OCI-LY3 (cell line): Measurements from ENCODE around the gene ANKRD33B.

ENCODE experiments used
- H2AFZ ChIP-seq: fragments of 200-600, 300-600 bp; shearing (Covaris generic); 2 replicates; pipeline ENCODE4 v1.6.0; 2014; ENCODE audit warnings: antibody characterized with exemption, low read depth, low read length
- H3K27ac ChIP-seq: fragments of 200-600, 300-600 bp; sonication (generic); 2 replicates; pipeline ENCODE4 v1.5.1; 2014; ENCODE audit warnings: mild to moderate bottlenecking, low read length, moderate library complexity, mixed read lengths
- H3K27me3 ChIP-seq: fragments of 200-600, 300-600 bp; sonication (generic); 2 replicates; pipeline ENCODE4 v1.6.1; 2014; ENCODE audit warnings: low read depth, low read length, mixed read lengths
- H3K36me3 ChIP-seq: fragments of 200-600, 300-600 bp; sonication (generic); replicated peaks from 2 replicates; pipeline ENCODE3; 2014; ENCODE audit warnings: low read depth, low read length, mixed read lengths
- H3K4me1 ChIP-seq: fragments of 300-600, 200-600 bp; sonication (generic); 2 replicates; pipeline ENCODE4 v1.6.1; 2014; ENCODE audit warnings: low read length, mixed read lengths
- H3K4me2 ChIP-seq: fragments of 200-600, 300-600 bp; sonication (generic); 2 replicates; pipeline ENCODE4 v1.6.1; 2014; ENCODE audit warnings: low read length, mixed read lengths
- H3K4me3 ChIP-seq: fragments of 300-600, 200-600 bp; sonication (generic); 2 replicates; pipeline ENCODE4 v1.5.1; 2014; ENCODE audit warnings: antibody characterized with exemption, mild to moderate bottlenecking, low read length, moderate library complexity
- H3K79me2 ChIP-seq: fragments of 300-600, 200-600 bp; shearing (Covaris generic); 2 replicates; pipeline ENCODE4 v1.6.1; 2014; ENCODE audit warnings: mild to moderate bottlenecking, low read length, mixed read lengths
- H3K9ac ChIP-seq: fragments of 300-600, 200-600 bp; shearing (Covaris generic); 2 replicates; pipeline ENCODE4 v1.6.0; 2014; ENCODE audit warnings: mild to moderate bottlenecking, low read length, moderate library complexity
- H3K9me3 ChIP-seq: fragments of 200-600, 300-600 bp; shearing (Covaris generic); 2 replicates; pipeline ENCODE4 v1.6.1; 2014; ENCODE audit warnings: low read length, mixed read lengths; ENCODE audit not compliant: insufficient read depth
- H4K20me1 ChIP-seq: fragments of 200-600, 300-600 bp; sonication (generic); 2 replicates; pipeline ENCODE4 v1.6.1; 2016; ENCODE audit warnings: low read length, mixed read lengths; ENCODE audit not compliant: insufficient read depth
- CTCF ChIP-seq: fragments of 200-600, 300-600 bp; sonication (generic); IDR thresholded peaks from 2 replicates; pipeline ENCODE4 v1.5.1; 2014; ENCODE audit warnings: antibody characterized with exemption, low read length, low read depth
- EZH2phosphoT487 ChIP-seq: fragments of 200-600 bp; shearing (Covaris generic); IDR thresholded peaks from 2 replicates; pipeline ENCODE4 v1.6.1; 2018; ENCODE audit warnings: antibody characterized with exemption, mixed run types, low read depth

ANKRD33B gene

DNA sequence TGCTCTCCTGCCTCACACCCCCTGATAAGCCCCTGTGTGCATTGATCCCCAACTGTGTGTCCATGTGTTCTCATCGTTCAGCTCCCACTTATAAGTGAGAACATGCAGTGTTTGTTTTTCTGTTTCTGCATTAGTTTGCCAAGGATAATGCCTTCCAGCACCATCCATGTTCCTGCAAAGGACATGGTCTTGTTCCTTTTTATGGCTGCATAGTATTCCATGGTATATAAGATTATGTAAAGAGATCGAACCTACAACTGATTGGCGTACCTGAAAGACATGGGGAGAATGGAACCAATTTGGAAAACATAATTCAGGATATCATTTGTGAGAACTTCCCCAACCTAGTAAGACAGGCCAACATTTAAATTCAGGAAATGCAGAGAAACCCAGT lies 32.4 kb downstream of the ANKRD33B start:
- TF ChIP-seq CTCF (no peak), EZH2phosphoT487 (no peak)
- Histone ChIP-seq H4K20me1 (peaks cover 22% of the 10 kb centered on the region), H3K27me3 (no peaks in the 10 kb centered on the region), H3K9ac (no peak overlapping the region), H3K36me3 (peaks cover 30% of the 10 kb centered on the region), H3K4me1 (peaks cover 87% of the 10 kb centered on the region), H2AFZ (no peak overlapping the region), H3K9me3 (no peaks in the 10 kb centered on the region), H3K4me3 (no peak overlapping the region), H3K79me2 (peaks cover 98% of the 10 kb centered on the region), H3K4me2 (peak overlapping the region; percentile 75), H3K27ac (peak overlapping the region; percentile 67)

DNA sequence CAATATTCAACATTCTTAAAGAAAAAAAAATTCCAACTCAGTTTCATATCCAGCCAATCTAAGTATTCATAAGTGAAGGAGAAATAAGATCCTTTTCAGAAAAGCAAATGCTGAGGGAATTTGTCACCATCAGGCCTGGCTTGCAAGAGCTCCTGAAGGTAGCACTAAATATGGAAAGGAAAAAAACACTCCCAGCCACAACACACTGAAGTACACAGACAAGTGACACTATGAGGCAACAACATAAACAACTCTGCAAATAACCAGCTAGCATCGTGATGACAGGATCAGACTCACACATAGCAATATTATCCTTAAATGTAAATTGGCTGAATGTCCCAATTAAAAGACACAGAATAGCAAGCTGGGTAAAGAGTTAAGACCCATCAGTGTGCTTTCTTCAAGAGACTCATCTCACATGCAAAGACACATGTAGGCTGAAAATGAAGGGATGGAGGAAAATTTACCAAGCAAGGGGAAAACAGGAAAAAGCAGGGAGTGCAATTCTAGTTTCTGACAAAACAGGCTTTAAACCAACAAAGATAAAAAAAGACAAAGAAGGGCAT lies 33.1 kb downstream of the ANKRD33B start:
- Histone ChIP-seq H3K27me3 (no peaks in the 10 kb centered on the region), H3K4me2 (no peak overlapping the region), H3K79me2 (peaks cover 98% of the 10 kb centered on the region), H3K36me3 (peaks cover 30% of the 10 kb centered on the region), H3K4me3 (no peak overlapping the region), H3K4me1 (peaks cover 87% of the 10 kb centered on the region), H3K9me3 (no peaks in the 10 kb centered on the region), H3K27ac (no peak overlapping the region; the same call in 1 of the 2 replicates), H4K20me1 (peaks cover 22% of the 10 kb centered on the region), H3K9ac (no peak overlapping the region), H2AFZ (no peak overlapping the region)
- TF ChIP-seq EZH2phosphoT487, result no peak
- TF ChIP-seq CTCF, result no peak

GRCh38 chr5:10599113-10599512 lies 35.2 kb downstream of the ANKRD33B start:
- H3K79me2 ChIP-seq, result peaks cover 95% of the 10 kb centered on the region
- no peak overlapping the region for H3K9ac ChIP-seq
- no peaks in the 10 kb centered on the region for H3K9me3 ChIP-seq
- H3K36me3 ChIP-seq, result peaks cover 33% of the 10 kb centered on the region
- H4K20me1 ChIP-seq, result peaks cover 12% of the 10 kb centered on the region; the same call in 1 of the 2 replicates
- H3K27ac ChIP-seq, result no peak overlapping the region
- no peak overlapping the region for H3K4me3 ChIP-seq
- TF ChIP-seq EZH2phosphoT487 (no peak), CTCF (no peak)
- H2AFZ ChIP-seq, result no peak overlapping the region
- H3K4me2 ChIP-seq, result no peak overlapping the region
- no peaks in the 10 kb centered on the region for H3K27me3 ChIP-seq
- H3K4me1 ChIP-seq, result peaks cover 74% of the 10 kb centered on the region

GRCh38 chr5:10599862-10600284 lies 36.0 kb downstream of the ANKRD33B start:
- H2AFZ ChIP-seq, result no peak overlapping the region
- H3K36me3 ChIP-seq, result peaks cover 33% of the 10 kb centered on the region
- peaks cover 95% of the 10 kb centered on the region for H3K79me2 ChIP-seq
- peak overlapping the region; percentile 95 for H3K27ac ChIP-seq
- H3K9me3 ChIP-seq, result no peaks in the 10 kb centered on the region
- H3K9ac ChIP-seq, result no peak overlapping the region
- H3K4me1 ChIP-seq, result peaks cover 71% of the 10 kb centered on the region
- peak overlapping the region; percentile 88 for H3K4me2 ChIP-seq
- H3K27me3 ChIP-seq, result no peaks in the 10 kb centered on the region
- H3K4me3 ChIP-seq, result peak overlapping the region; percentile 43; the same call in 1 of the 2 replicates
- TF ChIP-seq CTCF, result no peak
- no peak for TF ChIP-seq EZH2phosphoT487
- peaks cover 11% of the 10 kb centered on the region; the same call in 1 of the 2 replicates for H4K20me1 ChIP-seq
